Ammon's horn (tissue), 1 donor: ENCODE measurements around the gene SDCCAG8.

Experiments
- DNase-seq: peaks from one replicate; pipeline ENCODE4 v3.0.0-alpha.2; 2016; ENCODE audit warnings: low spot score

SDCCAG8 gene

GRCh38 chr1:243483071-243483771 is 227.4 kb downstream of the SDCCAG8 start:
- DNase-seq, result no peak

- no peak for DNase-seq
These were observed 228.1 kb downstream of the SDCCAG8 start for GRCh38 chr1:243483952-243484351.

- no peak for DNase-seq
These were observed 231.3 kb downstream of the SDCCAG8 start for GRCh38 chr1:243487036-243487648.

DNA sequence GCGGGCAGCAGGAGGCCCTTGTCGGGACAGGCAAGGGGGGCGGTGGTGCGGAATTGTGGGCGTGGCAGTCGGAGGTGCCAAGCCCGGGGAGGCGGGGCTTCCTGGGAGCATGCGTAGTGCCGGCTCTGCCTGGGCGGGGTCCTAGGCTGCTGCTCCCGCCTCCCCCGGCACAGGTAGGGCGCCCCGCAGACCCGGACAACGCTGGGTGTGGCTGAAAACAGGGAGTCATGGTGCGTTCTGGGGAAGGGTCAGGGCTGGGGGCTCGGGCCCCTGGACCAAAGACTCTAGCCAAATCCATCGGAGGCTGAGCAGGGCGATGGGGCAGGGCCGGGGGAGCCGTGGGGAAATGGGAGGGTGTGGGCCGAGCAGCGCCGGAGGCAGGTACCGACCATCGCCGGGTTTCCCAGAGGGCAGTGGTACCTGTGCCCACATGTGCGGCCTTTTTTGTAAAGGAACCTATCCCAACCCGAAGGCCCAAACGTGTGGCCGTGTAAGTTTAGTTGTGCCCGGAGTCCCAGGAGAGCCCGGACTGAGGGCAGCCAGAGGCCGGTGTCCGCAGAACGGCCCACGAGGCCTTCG is 231.9 kb downstream of the SDCCAG8 start:
- DNase-seq, result no peak

- no peak for DNase-seq
These were observed 232.8 kb downstream of the SDCCAG8 start for GRCh38 chr1:243488459-243489157.

DNA sequence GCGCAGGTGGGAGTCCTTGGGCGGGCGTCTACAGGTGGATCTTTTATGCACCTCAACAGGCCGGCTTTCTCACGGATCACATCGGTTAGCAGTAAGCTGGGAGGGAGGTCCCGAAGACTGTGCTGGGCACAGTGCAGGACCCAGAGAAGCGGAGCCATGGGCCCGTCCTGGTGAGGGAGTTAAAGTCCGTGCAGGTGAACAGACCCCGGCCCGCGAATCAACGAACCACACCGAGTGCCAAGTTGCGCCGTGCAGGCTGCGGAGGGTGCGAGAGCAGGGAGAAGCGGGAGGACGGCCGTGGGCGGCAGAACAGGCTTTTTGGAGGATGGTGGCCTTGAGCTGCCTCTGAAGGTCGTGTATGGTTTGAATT is 233.3 kb downstream of the SDCCAG8 start:
- no peak for DNase-seq

- no peak for DNase-seq
These were observed 234.1 kb downstream of the SDCCAG8 start for GRCh38 chr1:243489681-243490546.

DNA sequence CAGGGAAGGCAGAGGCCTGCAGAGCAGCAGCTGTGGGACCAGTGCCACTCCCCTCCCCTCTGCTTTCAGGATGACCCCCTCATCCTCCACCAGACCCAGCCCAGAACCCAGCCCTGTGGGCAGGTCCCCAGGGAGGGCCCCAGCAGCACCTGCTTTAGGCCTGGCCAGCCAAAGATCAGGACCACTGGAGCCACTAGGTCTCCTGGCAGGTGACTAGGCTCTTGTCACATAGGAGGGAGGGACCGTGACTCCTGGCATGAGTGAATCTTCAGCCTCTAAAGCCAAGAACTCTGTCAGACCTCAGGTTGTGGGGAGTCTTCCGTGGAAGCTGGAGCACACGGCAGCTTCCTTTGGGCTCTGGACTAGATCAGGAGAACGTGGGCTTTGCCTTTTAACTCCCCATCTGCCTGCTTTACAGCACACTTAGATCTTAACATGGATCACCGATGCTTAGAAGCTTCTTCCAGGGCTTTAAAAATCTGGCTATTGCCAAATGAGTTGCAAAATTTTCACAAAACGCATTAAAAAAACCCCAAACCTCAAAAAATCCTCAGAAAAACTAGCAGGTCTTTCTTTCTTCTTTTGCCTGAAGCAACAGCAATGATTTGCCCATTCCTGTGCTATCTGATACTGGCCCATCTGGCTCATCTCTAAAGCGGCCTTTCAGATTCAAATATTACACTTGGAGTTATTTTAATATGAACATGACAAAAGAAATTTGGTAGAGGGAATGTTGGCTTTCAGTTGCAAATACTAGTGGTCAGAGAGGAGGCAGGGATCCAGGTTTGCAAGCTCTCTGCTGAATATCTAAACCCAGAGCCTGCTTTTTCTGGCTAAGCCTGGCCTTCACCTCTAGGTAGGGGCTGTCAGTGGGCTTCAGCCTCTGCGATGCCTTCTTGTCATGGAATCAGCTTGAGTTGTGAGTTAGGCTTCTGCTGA is 235.2 kb downstream of the SDCCAG8 start:
- DNase-seq, result no peak

- no peak for DNase-seq
These were observed 237.6 kb downstream of the SDCCAG8 start for GRCh38 chr1:243493156-243494129.

DNA sequence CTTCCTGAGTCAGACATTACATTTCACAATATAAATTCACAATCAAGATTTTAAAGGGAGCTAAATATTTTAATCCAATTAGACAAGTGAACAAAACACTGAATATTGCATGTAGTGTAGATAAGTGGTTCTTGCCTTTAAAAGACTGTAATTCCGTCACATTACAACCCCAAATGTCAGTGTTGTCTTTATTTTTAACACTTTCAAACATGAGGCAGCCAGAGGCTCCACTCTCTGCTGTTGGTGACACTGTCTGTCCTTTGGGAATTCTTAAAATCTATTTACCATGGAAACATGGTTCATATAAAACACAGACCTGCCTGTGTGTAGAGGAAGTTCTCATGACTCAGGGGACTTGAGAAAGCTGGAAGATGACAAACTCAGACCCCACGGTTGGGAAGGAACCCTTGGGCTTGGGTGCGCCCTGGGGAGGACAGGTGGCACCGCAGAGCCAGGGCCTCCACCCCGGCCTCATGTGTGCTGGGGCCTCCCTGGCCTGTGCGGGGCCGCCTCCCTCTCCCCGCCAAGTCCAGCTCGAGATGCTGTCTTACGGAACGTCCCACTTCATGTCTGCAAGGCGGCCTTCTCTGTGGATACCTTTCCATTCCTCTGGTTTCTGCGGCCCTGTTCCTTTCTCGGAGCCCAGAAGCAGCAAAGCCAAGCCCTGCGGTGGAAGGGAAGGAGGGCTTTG is 239.0 kb downstream of the SDCCAG8 start:
- DNase-seq, result no peak

- DNase-seq, result no peak
These were observed 239.8 kb downstream of the SDCCAG8 start for GRCh38 chr1:243495442-243496186.

GRCh38 chr1:243496187-243496646 is 240.4 kb downstream of the SDCCAG8 start:
- DNase-seq, result peak; percentile 91

GRCh38 chr1:243496806-243497205 is 241.0 kb downstream of the SDCCAG8 start:
- no peak for DNase-seq

GRCh38 chr1:243497939-243498681 is 242.3 kb downstream of the SDCCAG8 start:
- no peak for DNase-seq

DNA sequence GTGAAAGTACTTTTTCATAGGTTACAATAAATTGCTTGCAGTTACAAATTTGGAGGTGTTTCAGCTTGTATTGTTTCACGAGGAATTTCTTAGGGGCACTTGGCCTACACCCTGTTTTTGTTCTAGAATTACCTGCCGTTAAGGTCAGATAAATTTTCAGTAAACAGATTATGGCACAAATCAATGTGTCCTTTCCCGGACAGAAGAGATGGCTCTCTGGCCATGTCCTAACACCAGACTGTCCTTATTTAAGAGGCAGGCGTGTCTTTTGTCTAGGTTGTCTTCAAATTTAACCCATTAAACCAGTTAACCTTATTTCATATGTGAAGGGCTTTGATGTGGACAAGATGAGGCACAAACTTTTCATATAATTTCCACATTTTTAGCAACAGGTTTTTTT is 243.4 kb downstream of the SDCCAG8 start:
- no peak for DNase-seq

GRCh38 chr1:243499711-243500110 is 243.9 kb downstream of the SDCCAG8 start:
- DNase-seq, result no peak

DNA sequence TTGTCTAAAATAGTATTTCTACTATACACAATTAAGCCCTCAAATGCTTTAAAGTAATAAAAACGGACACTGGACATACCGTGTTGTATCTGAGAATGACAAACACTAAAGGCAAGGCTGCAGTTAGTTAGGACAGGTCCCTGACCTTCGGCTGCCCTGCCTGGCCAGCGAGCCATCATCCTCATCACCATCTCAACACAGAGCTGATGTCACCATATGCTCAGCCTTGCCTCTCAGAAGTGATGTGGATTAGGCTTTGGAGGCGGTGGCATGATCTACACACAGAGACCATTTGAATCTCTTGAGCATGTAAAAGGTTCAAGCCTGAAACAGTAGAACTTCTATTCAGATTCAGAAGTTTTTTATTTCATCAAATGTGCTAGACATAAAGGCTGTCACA is 244.7 kb downstream of the SDCCAG8 start:
- no peak for DNase-seq
